Gastroesophageal sphincter (tissue), 3 donors: Measurements from ENCODE around the gene OPCML.

Experiments used
- EP300 ChIP-seq: sonication (generic); formaldehyde crosslinking; IDR thresholded peaks from one replicate; pipeline ENCODE4 v1.6.1; 2017; ENCODE audit warnings: antibody characterized with exemption, mild to moderate bottlenecking
- POLR2A ChIP-seq, 2 donors: fragments of 450-650 bp; IDR thresholded peaks; one replicate each; pipeline ENCODE4 v1.6.1; 2017; ENCODE audit warnings: antibody characterized with exemption in 2 of 2, mild to moderate bottlenecking in 2 of 2, moderate library complexity in 1 of 2
- POLR2AphosphoS5 ChIP-seq: sonication (generic); formaldehyde crosslinking; IDR thresholded peaks from one replicate; pipeline ENCODE4 v1.6.1; 2017; ENCODE audit warnings: antibody characterized with exemption
- TF ChIP-seq, protein P1 (sequence below), 4 experiments: fragments of 200-600 bp in 2 of 4; fragments of 450-650 bp in 2 of 4; sonication (generic) in 1 of 4; IDR thresholded peaks; one replicate each; pipeline ENCODE4 v1.5.1; 2017 to 2019; ENCODE audit warnings: antibody characterized with exemption in 4 of 4, mild to moderate bottlenecking in 2 of 4, moderate library complexity in 2 of 4

DNA sequence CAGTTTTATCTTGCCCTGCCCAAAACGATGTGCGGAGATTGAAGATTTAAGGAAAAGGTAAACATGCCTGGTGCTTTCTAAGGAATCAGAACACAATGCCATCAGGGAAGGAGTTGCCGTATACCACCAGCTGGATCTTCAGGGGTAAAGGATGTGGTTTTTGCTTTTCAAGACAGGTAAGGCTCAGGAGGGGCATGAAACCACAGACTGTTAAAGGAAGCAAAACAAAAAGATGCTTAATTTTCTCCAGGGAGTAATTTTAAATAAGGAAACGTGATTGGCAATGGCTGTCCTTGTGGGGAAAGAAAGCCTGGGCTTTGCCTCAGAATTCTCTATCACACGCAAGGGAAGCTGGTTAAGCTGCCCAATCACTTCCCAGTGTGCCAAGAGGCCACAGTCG is 655.6 kb downstream of the OPCML start:
- TF ChIP-seq, protein P1, sequence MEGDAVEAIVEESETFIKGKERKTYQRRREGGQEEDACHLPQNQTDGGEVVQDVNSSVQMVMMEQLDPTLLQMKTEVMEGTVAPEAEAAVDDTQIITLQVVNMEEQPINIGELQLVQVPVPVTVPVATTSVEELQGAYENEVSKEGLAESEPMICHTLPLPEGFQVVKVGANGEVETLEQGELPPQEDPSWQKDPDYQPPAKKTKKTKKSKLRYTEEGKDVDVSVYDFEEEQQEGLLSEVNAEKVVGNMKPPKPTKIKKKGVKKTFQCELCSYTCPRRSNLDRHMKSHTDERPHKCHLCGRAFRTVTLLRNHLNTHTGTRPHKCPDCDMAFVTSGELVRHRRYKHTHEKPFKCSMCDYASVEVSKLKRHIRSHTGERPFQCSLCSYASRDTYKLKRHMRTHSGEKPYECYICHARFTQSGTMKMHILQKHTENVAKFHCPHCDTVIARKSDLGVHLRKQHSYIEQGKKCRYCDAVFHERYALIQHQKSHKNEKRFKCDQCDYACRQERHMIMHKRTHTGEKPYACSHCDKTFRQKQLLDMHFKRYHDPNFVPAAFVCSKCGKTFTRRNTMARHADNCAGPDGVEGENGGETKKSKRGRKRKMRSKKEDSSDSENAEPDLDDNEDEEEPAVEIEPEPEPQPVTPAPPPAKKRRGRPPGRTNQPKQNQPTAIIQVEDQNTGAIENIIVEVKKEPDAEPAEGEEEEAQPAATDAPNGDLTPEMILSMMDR (IDR thresholded peaks at IDR 0.05) = no peak
- TF ChIP-seq EP300 (no peak), POLR2A (IDR thresholded peaks at IDR 0.05) (no peak), POLR2AphosphoS5 (no peak)
